Thyroid gland (tissue), 4 donors: ENCODE measurements around the gene ATF7. TPM values are rescaled to one million over a fixed set of nuclear protein-coding genes. Genes with fewer than 3 reads are reported as not detected.

Source experiments
- DNase-seq, 2 donors: peaks; one replicate each; pipeline ENCODE4 v3.0.0-alpha.2; 2019
- H3K27ac ChIP-seq, 3 donors: fragments of 200-600 bp; sonication (generic); 1 replicate in 2 of 3; 2 replicates in 1 of 3; pipeline ENCODE4 v1.5.1; 2016 to 2019; ENCODE audit warnings: mild to moderate bottlenecking in 1 of 3, moderate library complexity in 1 of 3
- H3K27me3 ChIP-seq: fragments of 200-600 bp; sonication (generic); one replicate; pipeline ENCODE4 v1.5.1; 2019
- H3K36me3 ChIP-seq, 2 donors: fragments of 200-600 bp; sonication (generic); one replicate each; pipeline ENCODE4 v1.5.1; 2016 to 2019
- H3K4me1 ChIP-seq, 2 donors: fragments of 200-600 bp; sonication (generic); one replicate each; pipeline ENCODE4 v1.5.1; 2017 to 2019
- H3K4me3 ChIP-seq, 3 donors: fragments of 200-600 bp; sonication (generic); replicated peaks in 1 of 3; 1 replicate in 2 of 3; 2 replicates in 1 of 3; pipeline ENCODE4 v1.5.1; 2016; ENCODE audit warnings: mild to moderate bottlenecking in 1 of 3
- H3K9me3 ChIP-seq: fragments of 200-600 bp; sonication (generic); one replicate; pipeline ENCODE4 v1.5.1; 2017
- POLR2A ChIP-seq, 2 donors: fragments of 450-650 bp; IDR thresholded peaks; one replicate each; pipeline ENCODE4 v1.6.1; 2017; ENCODE audit warnings: antibody characterized with exemption in 2 of 2, mild to moderate bottlenecking in 2 of 2, moderate library complexity in 1 of 2
- WGBS, 2 donors: methylation state at CpG; one replicate each; pipeline ENCODE4 v1.1.5; 2017; 5-methylcytosine and 5-hydroxymethylcytosine counted together
- intact Hi-C: fragments of 100-400 bp; cut with DNase I; formaldehyde crosslinking; loops from one replicate; pipeline ENCODE4 v1.15.1; 2023
- total RNA-seq, 4 donors: library from RNA; depleted of rRNA; stranded (reverse); fragments of >200 nt; gene quantifications; one replicate each; pipeline ENCODE4 v1.2.3, GENCODE V29; 2016
- TF ChIP-seq, protein P1 (sequence below), 6 experiments: fragments of 200-600 bp in 3 of 6; fragments of 450-650 bp in 3 of 6; sonication (generic) in 3 of 6; IDR thresholded peaks; one replicate each; pipeline ENCODE4 v1.5.1; 2016 to 2019; ENCODE audit warnings: antibody characterized with exemption in 6 of 6, mild to moderate bottlenecking in 2 of 6, inconsistent platforms in 1 of 6, moderate library complexity in 1 of 6

The ATF7 gene
- total RNA-seq, 4 donors from 2014 or later = 21.3 to 40.1 (median 37.6) TPM

DNA sequence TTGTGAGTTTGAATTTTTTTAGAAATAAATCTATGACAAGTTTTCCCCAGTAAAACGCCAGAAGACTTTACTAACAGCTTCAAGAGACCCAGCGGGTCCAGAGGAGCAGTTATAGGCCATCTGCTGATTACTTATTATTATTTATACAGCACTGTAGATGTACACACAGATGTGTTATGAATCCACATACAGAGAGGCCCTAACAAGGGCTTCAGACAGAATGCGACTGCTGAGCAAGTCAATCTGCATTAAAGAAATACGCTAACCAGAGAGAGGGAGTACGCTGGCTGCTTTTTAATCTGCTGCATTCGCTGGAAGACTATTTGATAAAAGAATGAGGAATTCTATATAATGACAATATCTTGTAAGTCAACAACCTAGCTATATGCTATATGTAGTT lies 32.5 kb downstream of the ATF7 start:
- Histone ChIP-seq H3K9me3 (no peaks in the 10 kb centered on the region), H3K27ac (no peak overlapping the region), H3K4me3 (no peak overlapping the region), H3K27me3 (no peaks in the 10 kb centered on the region), H3K4me1 (peaks cover 22 to 26% of the 10 kb centered on the region in 2 donors), H3K36me3 (no peaks in the 10 kb centered on the region)
- TF ChIP-seq, protein P1, sequence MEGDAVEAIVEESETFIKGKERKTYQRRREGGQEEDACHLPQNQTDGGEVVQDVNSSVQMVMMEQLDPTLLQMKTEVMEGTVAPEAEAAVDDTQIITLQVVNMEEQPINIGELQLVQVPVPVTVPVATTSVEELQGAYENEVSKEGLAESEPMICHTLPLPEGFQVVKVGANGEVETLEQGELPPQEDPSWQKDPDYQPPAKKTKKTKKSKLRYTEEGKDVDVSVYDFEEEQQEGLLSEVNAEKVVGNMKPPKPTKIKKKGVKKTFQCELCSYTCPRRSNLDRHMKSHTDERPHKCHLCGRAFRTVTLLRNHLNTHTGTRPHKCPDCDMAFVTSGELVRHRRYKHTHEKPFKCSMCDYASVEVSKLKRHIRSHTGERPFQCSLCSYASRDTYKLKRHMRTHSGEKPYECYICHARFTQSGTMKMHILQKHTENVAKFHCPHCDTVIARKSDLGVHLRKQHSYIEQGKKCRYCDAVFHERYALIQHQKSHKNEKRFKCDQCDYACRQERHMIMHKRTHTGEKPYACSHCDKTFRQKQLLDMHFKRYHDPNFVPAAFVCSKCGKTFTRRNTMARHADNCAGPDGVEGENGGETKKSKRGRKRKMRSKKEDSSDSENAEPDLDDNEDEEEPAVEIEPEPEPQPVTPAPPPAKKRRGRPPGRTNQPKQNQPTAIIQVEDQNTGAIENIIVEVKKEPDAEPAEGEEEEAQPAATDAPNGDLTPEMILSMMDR (IDR thresholded peaks at IDR 0.05) = no peak
- intact Hi-C loops = no loop called here
- DNase-seq = no peak
- 94 to 95% methylated on average over 6 of the region's 6 CpGs for WGBS, 2 donors

DNA sequence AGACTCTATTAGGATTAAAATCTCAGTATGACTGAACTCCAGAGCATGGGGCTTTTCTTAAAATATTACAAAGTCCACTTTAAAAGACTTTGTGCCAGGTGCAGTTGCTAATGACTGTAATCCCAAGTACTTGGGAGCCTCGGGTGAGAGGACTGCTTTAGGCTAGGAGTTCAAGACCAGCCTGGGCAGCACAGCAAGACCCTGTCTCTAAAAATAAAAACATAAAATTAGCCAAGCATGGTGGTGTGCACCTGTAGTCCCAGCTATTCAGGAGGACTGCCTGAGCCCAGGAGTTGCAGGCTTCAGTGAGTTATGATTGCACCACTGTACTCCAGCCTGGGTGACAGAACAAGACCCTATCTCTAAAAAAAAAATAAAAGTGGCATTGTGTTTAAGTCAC lies 33.2 kb downstream of the ATF7 start:
- Histone ChIP-seq H3K9me3 (no peaks in the 10 kb centered on the region), H3K27me3 (no peaks in the 10 kb centered on the region), H3K4me3 (no peak overlapping the region), H3K36me3 (no peaks in the 10 kb centered on the region), H3K27ac (no peak overlapping the region), H3K4me1 (peaks cover 22 to 26% of the 10 kb centered on the region in 2 donors)
- no peak for DNase-seq
- WGBS, 2 donors = 75 to 89% methylated on average over 1 of the region's 1 CpG
- intact Hi-C loops = no loop called here
- no peak for TF ChIP-seq POLR2A (IDR thresholded peaks at IDR 0.05)
- TF ChIP-seq, protein P1 (IDR thresholded peaks at IDR 0.05) = no peak

DNA sequence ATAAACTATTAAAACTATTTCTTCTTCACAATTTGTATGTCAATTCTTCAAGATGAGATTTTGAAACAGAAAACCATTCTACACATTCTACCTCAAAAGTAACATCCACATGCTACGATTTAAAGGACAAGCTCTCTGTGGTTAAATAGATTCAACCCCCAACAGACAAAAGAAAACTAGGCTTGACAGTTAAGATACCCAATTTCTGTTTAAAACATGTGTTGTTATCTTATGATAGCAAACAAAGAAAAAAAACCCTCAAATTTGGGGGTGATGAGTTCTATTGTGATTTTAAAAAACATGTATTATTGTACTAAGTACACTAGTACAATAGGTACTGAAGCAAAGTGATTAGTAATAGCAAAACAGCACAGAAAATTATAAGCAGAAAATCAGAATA lies 33.8 kb downstream of the ATF7 start:
- DNase-seq = no peak
- Histone ChIP-seq H3K27ac (no peak overlapping the region), H3K4me1 (peaks cover 20 to 26% of the 10 kb centered on the region in 2 donors), H3K9me3 (no peaks in the 10 kb centered on the region), H3K27me3 (no peaks in the 10 kb centered on the region), H3K36me3 (no peaks in the 10 kb centered on the region), H3K4me3 (no peak overlapping the region)
- intact Hi-C loops = no loop called here
- TF ChIP-seq, protein P1 (IDR thresholded peaks at IDR 0.05) = no peak
- TF ChIP-seq POLR2A (IDR thresholded peaks at IDR 0.05) = no peak
- 93 to 94% methylated on average over 1 of the region's 1 CpG for WGBS, 2 donors

DNA sequence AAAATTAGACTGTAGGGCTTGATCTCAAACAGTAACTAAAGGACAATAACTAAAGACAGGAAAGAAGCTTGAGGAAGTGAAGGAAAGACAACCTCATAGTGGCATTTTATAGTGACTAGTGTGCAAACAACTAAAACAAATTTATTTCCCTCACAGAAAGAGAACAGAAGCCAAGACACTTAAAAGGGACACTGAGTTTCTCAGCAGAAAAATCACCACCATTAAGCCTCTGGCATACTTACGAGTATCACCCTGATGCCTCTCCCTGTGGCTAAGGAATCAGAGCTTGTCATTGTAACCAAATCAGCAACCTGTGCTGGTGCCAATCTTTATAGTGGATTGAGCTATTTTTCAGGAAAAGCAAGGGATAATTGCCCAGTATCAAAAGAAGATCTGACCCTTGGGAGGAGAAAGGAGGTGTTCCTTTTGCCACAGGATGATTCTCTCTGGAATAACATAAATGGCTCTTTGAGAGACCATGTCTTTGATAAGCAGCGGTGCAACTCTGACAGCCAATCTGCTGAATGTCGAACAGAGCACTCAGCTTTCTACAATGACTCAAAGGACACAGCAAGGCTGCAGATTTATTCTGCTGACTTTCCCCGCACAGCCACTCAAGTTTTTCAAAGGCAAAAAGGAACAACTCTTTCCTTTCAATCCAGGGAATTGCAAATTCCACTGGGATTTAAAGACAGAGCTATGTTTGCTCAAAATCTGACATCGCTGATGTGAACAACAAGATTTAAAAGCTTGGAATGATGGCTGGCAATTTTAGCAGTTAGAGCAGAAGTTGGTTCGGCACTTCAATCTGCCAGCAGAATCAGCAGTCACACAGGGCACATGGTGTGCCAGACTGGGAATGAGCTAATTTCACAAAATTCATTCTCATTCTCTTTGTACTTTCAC lies 34.6 kb downstream of the ATF7 start:
- WGBS, 2 donors = 54% methylated on average over 6 of the region's 6 CpGs
- no peak overlapping the region for H3K4me3 ChIP-seq
- H3K9me3 ChIP-seq = no peaks in the 10 kb centered on the region
- H3K4me1 ChIP-seq = peaks cover 12 to 17% of the 10 kb centered on the region in 2 donors
- no peaks in the 10 kb centered on the region for H3K36me3 ChIP-seq
- DNase-seq = peak; percentile 17 to 19
- TF ChIP-seq, protein P1 (IDR thresholded peaks at IDR 0.05) = no peak
- TF ChIP-seq POLR2A (IDR thresholded peaks at IDR 0.05) = no peak
- intact Hi-C loops = no loop called here
- H3K27me3 ChIP-seq = no peaks in the 10 kb centered on the region
- H3K27ac ChIP-seq = peak overlapping the region in 1 of 3 donors; percentile 26

DNA sequence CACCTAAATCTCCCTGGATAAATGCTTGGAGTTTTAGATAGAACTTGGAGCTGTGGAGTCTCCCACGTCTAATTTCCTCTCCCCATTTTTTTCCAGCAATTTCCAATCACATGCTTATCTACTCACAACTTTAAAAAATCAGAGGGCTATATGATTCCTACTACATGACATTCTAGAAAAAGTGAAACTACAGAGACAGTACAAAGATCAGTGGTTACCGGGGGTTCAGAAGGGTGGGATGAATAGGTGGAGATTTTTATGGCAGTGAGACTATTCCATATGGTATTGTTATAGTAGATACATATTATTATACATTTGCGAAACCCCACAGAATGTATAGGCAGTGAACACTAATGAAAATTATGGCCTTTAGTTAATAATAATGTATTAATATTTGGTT lies 35.5 kb downstream of the ATF7 start:
- H3K4me1 ChIP-seq = peaks cover 11 to 15% of the 10 kb centered on the region in 2 donors
- H3K27me3 ChIP-seq = no peaks in the 10 kb centered on the region
- WGBS, 2 donors = 82 to 84% methylated on average over 3 of the region's 3 CpGs
- H3K4me3 ChIP-seq = no peak overlapping the region
- no peak overlapping the region for H3K27ac ChIP-seq
- no peak for TF ChIP-seq POLR2A (IDR thresholded peaks at IDR 0.05)
- TF ChIP-seq, protein P1 (IDR thresholded peaks at IDR 0.05) = no peak
- intact Hi-C loops = no loop called here
- no peaks in the 10 kb centered on the region for H3K9me3 ChIP-seq
- H3K36me3 ChIP-seq = no peaks in the 10 kb centered on the region
- no peak for DNase-seq
